CD4-positive, alpha-beta memory T cell (primary cell): ENCODE data around the gene TIAM2. TPM values are rescaled to one million over a fixed set of nuclear protein-coding genes. Genes with fewer than 3 reads are reported as not detected.
"Not testable (repeated sequence)": the region's sequence is repeated elsewhere in the genome, so short reads cannot be mapped to it uniquely, and the experiment has no call there.

Source experiments
- CTCF ChIA-PET: fragments of 350-600 bp; sonication (Branson Sonifier 250); formaldehyde crosslinking; loops from one replicate; lab custom pipeline; 2021; ENCODE audit warnings: inconsistent platforms; ENCODE audit not compliant: partially characterized antibody; lab: Charles Lee
- POLR2A ChIA-PET: fragments of 350-600 bp; sonication (Branson Sonifier 250); formaldehyde crosslinking; loops from one replicate; lab custom pipeline; 2021; ENCODE audit not compliant: partially characterized antibody; lab: Charles Lee
- DNase-seq, 5 donors: peaks; one replicate each; pipeline versions ENCODE4 v3.0.0 to v3.0.0-alpha.2; 2020 to 2022; ENCODE audit warnings: mixed read lengths in 1 of 5
- H3K27ac ChIP-seq: one replicate; pipeline ENCODE4 v1.7.0; 2013; ENCODE audit warnings: low read depth, low read length
- H3K27me3 ChIP-seq: 2 replicates; pipeline ENCODE4 v1.7.0; 2013; ENCODE audit warnings: mild to moderate bottlenecking, low read length, moderate library complexity; ENCODE audit not compliant: insufficient read depth
- H3K36me3 ChIP-seq: 2 replicates; pipeline ENCODE4 v1.7.0; 2013; ENCODE audit warnings: mild to moderate bottlenecking, low read length, moderate library complexity; ENCODE audit not compliant: insufficient read depth
- H3K4me1 ChIP-seq: 2 replicates; pipeline ENCODE4 v1.7.0; 2013; ENCODE audit warnings: mild to moderate bottlenecking, low read length, moderate library complexity; ENCODE audit not compliant: insufficient read depth
- H3K4me3 ChIP-seq, 2 donors: one replicate each; pipeline ENCODE4 v1.7.0; 2013; ENCODE audit warnings: low read length in 2 of 2, mild to moderate bottlenecking in 1 of 2
- H3K9me3 ChIP-seq, 2 donors: one replicate each; pipeline ENCODE4 v1.7.0; 2013; ENCODE audit warnings: low read length in 2 of 2, control low read depth in 1 of 2; ENCODE audit not compliant: control insufficient read depth in 1 of 2
- H3K27ac Mint-ChIP-seq, 7 donors: one replicate each; pipeline ENCODE4 v1.8.0; 2020 to 2021; ENCODE audit warnings: mixed read lengths in 7 of 7, mild to moderate bottlenecking in 6 of 7, inconsistent platforms in 3 of 7, moderate library complexity in 3 of 7
- H3K27me3 Mint-ChIP-seq, 2 donors: one replicate each; pipeline ENCODE4 v1.8.0; 2020 to 2021; ENCODE audit warnings: mixed read lengths in 2 of 2
- H3K36me3 Mint-ChIP-seq, 2 donors: one replicate each; pipeline ENCODE4 v1.8.0; 2020 to 2021; ENCODE audit warnings: mixed read lengths in 2 of 2, inconsistent platforms in 1 of 2, mild to moderate bottlenecking in 1 of 2
- H3K4me1 Mint-ChIP-seq, 4 donors: one replicate each; pipeline ENCODE4 v1.8.0; 2020 to 2021; ENCODE audit warnings: mixed read lengths in 4 of 4, mild to moderate bottlenecking in 1 of 4
- H3K4me3 Mint-ChIP-seq, 8 donors: one replicate each; pipeline ENCODE4 v1.8.0; 2020 to 2021; ENCODE audit warnings: mixed read lengths in 8 of 8, mild to moderate bottlenecking in 7 of 8, moderate library complexity in 6 of 8, inconsistent platforms in 3 of 8
- H3K9me3 Mint-ChIP-seq, 8 donors: one replicate each; pipeline ENCODE4 v1.8.0; 2020 to 2021; ENCODE audit warnings: mixed read lengths in 8 of 8, mild to moderate bottlenecking in 5 of 8, inconsistent platforms in 3 of 8, moderate library complexity in 1 of 8
- intact Hi-C: fragments of 100-400 bp; cut with micrococcal nuclease; formaldehyde crosslinking; loops from one replicate; pipeline ENCODE4 v1.15.1; 2023
- polyA plus RNA-seq, 2 donors: library from polyadenylated mRNA; unstranded; fragments of 300-500 nt; fragmentation: Illumina TruSeq; gene quantifications; one replicate each; pipeline ENCODE4 v1.2.3, GENCODE V29; 2021
- total RNA-seq, 2 experiments: library from RNA; stranded (reverse); gene quantifications; one replicate each; pipeline ENCODE4 v1.2.3, GENCODE V29; 2021

TIAM2 gene
- total and polyA plus RNA-seq, 4 experiments from 2014 or later, result 0.15 to 11.1 (median 5.8) TPM

DNA sequence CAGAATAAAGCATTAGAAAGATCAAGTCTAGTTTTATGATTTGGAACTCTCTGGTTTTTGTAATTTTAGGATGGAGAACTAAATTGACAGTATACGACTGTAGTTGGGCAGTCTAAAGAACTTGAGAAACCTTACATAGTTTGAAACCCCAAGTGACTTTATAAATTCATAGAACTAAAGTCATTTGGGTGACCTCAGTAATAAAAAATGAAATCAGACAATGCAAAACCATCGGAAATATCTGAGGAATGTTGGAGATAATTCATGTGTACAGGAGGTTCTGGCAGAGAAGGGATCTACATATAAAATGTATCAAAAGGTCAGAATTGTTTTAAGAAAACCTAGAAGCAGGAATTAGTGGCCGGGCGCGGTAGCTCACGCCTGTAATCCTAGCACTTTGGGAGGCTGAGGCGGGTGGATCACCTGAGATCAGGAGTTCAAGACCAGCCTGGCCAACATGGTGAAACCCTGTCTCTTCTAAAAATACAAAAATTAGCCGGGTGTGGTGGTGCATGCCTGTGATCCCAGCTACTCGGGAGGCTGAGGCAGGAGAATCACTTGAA, 108.0 kb downstream of the TIAM2 start:
- peak overlapping the region in 1 of 7 donors; percentile 36 for H3K27ac Mint-ChIP-seq
- peaks cover 0 to 19% (median 12%) of the 10 kb centered on the region in 4 donors for H3K4me1 Mint-ChIP-seq
- POLR2A ChIA-PET, H3K27me3 ChIP-seq, CTCF ChIA-PET, H3K27ac ChIP-seq, H3K36me3 ChIP-seq, H3K4me3 ChIP-seq, DNase-seq, H3K9me3 Mint-ChIP-seq, H3K9me3 ChIP-seq, H3K4me1 ChIP-seq, intact Hi-C loops, H3K27me3 Mint-ChIP-seq, H3K36me3 Mint-ChIP-seq, H3K4me3 Mint-ChIP-seq: not testable (repeated sequence)

DNA sequence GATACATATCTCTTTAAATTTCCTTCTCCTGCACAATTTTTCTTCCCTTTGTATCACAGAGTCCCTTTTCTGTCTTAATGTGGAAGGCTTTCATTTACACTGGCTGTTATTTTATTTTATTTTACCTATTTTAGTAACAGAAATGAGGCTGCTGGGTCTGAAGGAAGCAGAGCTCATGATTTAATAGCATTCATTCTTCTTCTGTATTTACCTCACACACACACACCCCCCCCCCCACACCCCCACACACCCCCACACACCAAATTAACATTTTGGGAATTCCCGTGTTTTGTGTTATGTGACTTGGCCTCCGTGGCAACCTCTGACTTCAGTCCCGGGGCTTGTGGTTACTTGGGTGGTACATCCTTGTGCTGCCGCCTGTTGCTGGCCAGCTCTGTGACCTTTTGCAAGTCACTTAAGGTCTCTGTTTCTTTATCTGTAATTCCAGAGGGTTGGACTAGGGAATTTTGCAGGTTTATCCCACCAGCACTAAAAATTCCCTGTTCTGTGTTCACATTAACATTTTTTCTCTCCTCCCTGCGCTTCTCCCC, 108.8 kb downstream of the TIAM2 start:
- Mint-ChIP-seq H3K36me3 (no peaks in the 10 kb centered on the region), H3K27ac (no peak overlapping the region), H3K27me3 (peaks cover 0 to 6% of the 10 kb centered on the region in 2 donors), H3K9me3 (no peaks in the 10 kb centered on the region), H3K4me3 (no peak overlapping the region), H3K4me1 (peaks cover 0 to 19% (median 13%) of the 10 kb centered on the region in 4 donors)
- Histone ChIP-seq H3K36me3 (no peaks in the 10 kb centered on the region), H3K27me3 (no peaks in the 10 kb centered on the region), H3K4me1 (no peaks in the 10 kb centered on the region), H3K27ac (no peak overlapping the region), H3K9me3 (no peaks in the 10 kb centered on the region), H3K4me3 (no peak overlapping the region)
- intact Hi-C loops, result no loop called here
- POLR2A ChIA-PET, result no interaction called here
- peak in 2 of 5 donors; percentile 10 to 40 for DNase-seq
- CTCF ChIA-PET, result no interaction called here

DNA sequence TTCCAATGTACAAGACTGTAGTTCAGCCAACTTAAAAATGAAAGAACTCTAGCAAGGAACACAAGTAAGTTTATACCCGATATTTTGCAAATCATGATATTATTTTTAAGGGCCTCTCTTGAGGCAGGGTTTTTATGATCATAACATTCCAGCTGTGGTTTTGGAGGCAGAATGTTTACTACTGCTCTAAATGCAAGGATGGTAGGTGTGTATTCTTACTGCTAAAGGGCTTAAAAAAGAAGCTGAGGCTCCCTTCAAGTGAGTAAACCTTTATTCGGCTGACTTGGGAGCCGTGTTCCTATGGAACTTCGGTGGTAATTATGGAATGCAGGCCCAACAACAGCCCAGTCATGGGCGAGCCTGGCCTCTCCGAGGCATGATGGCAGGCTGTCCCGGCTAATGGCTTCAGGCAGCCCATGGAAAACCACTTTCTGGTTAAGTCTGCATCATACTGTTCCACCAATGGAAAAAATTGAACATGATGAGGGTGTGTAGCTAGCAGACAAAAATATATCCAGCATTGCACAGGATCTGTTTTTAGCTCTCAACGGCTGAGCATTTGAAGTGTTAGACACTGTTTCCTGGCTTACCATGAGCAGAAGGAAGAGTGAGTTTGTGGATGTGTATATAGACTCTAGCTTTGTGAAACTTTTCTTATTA, 111.5 kb downstream of the TIAM2 start:
- peaks cover 0 to 6% of the 10 kb centered on the region in 2 donors for H3K27me3 Mint-ChIP-seq
- peak overlapping the region in 1 of 7 donors; percentile 54 for H3K27ac Mint-ChIP-seq
- Histone ChIP-seq H3K36me3 (no peaks in the 10 kb centered on the region), H3K4me3 (no peak overlapping the region), H3K27me3 (no peaks in the 10 kb centered on the region), H3K4me1 (no peaks in the 10 kb centered on the region), H3K27ac (no peak overlapping the region), H3K9me3 (no peaks in the 10 kb centered on the region)
- peaks cover 0 to 19% (median 13%) of the 10 kb centered on the region in 4 donors for H3K4me1 Mint-ChIP-seq
- no peaks in the 10 kb centered on the region for H3K36me3 Mint-ChIP-seq
- CTCF ChIA-PET, result no interaction called here
- no peaks in the 10 kb centered on the region for H3K9me3 Mint-ChIP-seq
- H3K4me3 Mint-ChIP-seq, result peak overlapping the region in 3 of 8 donors; percentile 4 to 45 (median 29)
- no peak for DNase-seq
- POLR2A ChIA-PET, result no interaction called here
- intact Hi-C loops, result no loop called here

DNA sequence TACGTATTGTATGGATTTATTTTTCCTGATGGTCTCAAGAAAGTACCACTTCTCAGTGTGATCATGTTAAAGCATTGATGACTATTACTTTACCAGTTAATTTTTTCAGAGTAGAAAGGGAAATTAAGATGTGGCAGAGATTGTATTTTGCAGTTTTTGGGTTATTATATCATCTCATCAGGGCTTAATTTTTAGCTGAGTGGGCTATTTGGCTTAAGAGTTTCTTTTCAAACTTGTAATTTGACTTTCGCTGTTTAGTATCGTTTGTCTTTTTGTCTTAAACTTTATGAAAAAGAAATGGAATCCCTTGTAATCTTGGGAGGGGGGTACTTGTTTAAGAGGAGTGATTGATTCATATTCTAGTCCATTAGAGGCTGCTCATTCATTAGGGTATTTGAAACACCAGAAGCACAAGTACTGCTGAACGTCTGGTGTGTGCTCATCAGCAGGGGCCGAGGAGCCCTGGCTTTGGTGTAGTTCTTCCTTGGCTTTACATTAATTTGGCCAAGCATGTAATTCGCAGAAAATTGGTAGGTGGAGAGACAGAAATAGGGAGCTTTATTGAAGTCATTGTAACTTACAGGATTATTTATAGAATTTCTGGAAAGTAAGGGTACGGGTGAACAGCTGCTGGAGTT, 112.4 kb downstream of the TIAM2 start:
- no peaks in the 10 kb centered on the region for H3K4me1 ChIP-seq
- intact Hi-C loops, result no loop called here
- DNase-seq, result no peak
- peak overlapping the region in 1 of 7 donors; percentile 53 for H3K27ac Mint-ChIP-seq
- no peak overlapping the region for H3K27ac ChIP-seq
- H3K27me3 Mint-ChIP-seq, result peaks cover 0 to 8% of the 10 kb centered on the region in 2 donors
- ChIA-PET POLR2A (no interaction called here), CTCF (no interaction called here)
- H3K9me3 ChIP-seq, result no peaks in the 10 kb centered on the region
- H3K36me3 ChIP-seq, result no peaks in the 10 kb centered on the region
- H3K27me3 ChIP-seq, result no peaks in the 10 kb centered on the region
- no peaks in the 10 kb centered on the region for H3K36me3 Mint-ChIP-seq
- peak overlapping the region in 6 of 8 donors; percentile 13 to 56 (median 32) for H3K4me3 Mint-ChIP-seq
- no peaks in the 10 kb centered on the region for H3K9me3 Mint-ChIP-seq
- H3K4me1 Mint-ChIP-seq, result peaks cover 0 to 19% (median 13%) of the 10 kb centered on the region in 4 donors
- no peak overlapping the region for H3K4me3 ChIP-seq

DNA sequence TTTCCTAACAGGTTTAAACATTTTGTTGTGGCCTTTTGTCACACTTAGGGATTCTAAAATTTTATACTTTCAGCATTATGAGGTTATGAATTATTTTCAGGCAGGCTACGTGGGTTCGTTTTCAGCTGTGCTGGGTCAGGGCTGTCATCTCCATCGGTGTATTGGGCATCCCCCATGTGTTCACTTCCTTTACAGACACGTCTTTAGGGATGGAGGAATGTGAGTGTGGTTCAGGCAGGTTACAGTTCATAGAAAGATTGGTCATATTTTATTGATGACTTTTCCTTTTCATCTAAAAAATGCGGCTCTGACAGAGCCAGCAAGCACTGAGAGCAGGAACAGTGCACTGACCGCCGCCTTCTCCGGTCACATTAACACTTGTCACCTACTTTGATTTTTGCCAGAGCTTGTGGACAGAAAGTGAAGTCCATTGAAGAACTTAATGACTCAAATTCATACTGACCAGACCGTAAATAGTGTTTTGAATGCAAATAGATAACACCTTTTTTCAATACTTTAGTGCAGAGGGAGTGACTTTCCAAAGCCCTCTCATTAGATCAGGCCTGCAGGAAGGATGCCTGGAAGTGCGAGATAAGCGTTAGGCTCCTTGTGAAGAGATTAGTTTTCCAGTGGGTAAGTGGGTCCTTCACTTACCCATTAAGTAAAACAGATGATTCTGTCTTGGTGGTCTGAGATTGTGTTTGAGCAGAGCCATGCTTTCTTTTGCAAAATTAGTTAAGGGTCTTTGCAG, 113.1 kb downstream of the TIAM2 start:
- Mint-ChIP-seq H3K36me3 (no peaks in the 10 kb centered on the region), H3K9me3 (no peaks in the 10 kb centered on the region), H3K4me1 (peaks cover 0 to 19% (median 13%) of the 10 kb centered on the region in 4 donors), H3K4me3 (peak overlapping the region in 2 of 8 donors; percentile 13 to 56), H3K27me3 (peaks cover 1 to 8% of the 10 kb centered on the region in 2 donors), H3K27ac (no peak overlapping the region)
- Histone ChIP-seq H3K4me3 (no peak overlapping the region), H3K36me3 (no peaks in the 10 kb centered on the region), H3K27ac (no peak overlapping the region), H3K4me1 (no peaks in the 10 kb centered on the region), H3K9me3 (no peaks in the 10 kb centered on the region), H3K27me3 (no peaks in the 10 kb centered on the region)
- ChIA-PET POLR2A (no interaction called here), CTCF (no interaction called here)
- intact Hi-C loops, result no loop called here
- no peak for DNase-seq

DNA sequence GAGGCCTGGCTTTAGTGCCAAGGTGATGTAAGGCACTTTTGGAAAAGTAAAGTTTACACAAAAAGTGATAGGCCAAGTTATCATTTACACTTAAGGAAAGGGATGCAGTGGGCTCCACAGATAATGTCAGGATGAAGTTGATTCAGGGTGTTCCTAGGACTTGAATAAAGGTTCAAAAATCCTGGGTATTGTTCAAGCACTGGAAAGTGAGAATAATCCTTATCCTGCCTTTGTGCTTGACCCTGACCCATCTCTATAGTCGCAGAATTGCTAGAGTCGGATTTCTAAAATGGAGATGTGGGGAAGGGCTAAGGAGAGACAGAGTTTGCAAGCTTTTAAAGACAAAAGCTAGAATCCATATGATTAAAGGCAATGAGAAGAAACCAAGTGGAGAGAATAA, 115.6 kb downstream of the TIAM2 start:
- no peak overlapping the region for H3K4me3 Mint-ChIP-seq
- CTCF ChIA-PET, result no interaction called here
- peak overlapping the region in 1 of 7 donors; percentile 19 for H3K27ac Mint-ChIP-seq
- Histone ChIP-seq H3K27me3 (no peaks in the 10 kb centered on the region), H3K27ac (no peak overlapping the region), H3K4me1 (no peaks in the 10 kb centered on the region), H3K9me3 (no peaks in the 10 kb centered on the region), H3K36me3 (no peaks in the 10 kb centered on the region), H3K4me3 (no peak overlapping the region)
- peaks cover 1 to 5% of the 10 kb centered on the region in 2 donors for H3K27me3 Mint-ChIP-seq
- H3K9me3 Mint-ChIP-seq, result no peaks in the 10 kb centered on the region
- POLR2A ChIA-PET, result no interaction called here
- intact Hi-C loops, result no loop called here
- H3K4me1 Mint-ChIP-seq, result peaks cover 0 to 14% (median 9%) of the 10 kb centered on the region in 4 donors
- no peak for DNase-seq
- H3K36me3 Mint-ChIP-seq, result no peaks in the 10 kb centered on the region

DNA sequence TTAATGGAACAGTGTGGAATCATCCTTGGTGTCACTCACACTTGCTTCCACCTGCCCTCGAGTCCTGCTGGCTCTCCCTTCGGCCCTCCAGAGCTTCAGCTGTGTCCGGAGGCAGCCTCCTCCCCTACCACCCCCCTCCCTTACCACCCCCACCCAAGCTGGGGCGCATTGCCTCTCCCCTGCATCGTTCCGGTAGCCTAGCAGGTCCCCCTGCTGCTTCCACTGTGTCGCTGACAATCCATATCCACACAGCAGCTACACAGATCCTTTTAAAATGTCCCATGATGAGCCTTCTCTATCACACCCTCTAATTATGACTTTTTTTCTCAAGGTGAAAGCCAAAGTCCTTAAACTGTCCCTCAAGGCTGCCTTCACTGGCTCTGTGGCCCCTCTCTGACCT, 117.6 kb downstream of the TIAM2 start:
- POLR2A ChIA-PET, result no interaction called here
- H3K27me3 Mint-ChIP-seq, result peaks cover 1 to 5% of the 10 kb centered on the region in 2 donors
- peaks cover 0 to 8% (median 4%) of the 10 kb centered on the region in 4 donors for H3K4me1 Mint-ChIP-seq
- no peaks in the 10 kb centered on the region for H3K27me3 ChIP-seq
- no peaks in the 10 kb centered on the region for H3K36me3 ChIP-seq
- no peak overlapping the region for H3K4me3 ChIP-seq
- peak overlapping the region in 1 of 8 donors; percentile 20 for H3K4me3 Mint-ChIP-seq
- H3K36me3 Mint-ChIP-seq, result no peaks in the 10 kb centered on the region
- no peaks in the 10 kb centered on the region for H3K9me3 Mint-ChIP-seq
- no peak overlapping the region for H3K27ac ChIP-seq
- H3K27ac Mint-ChIP-seq, result peak overlapping the region in 1 of 7 donors; percentile 87
- no peak for DNase-seq
- peaks cover 6% of the 10 kb centered on the region for H3K4me1 ChIP-seq
- intact Hi-C loops, result no loop called here
- H3K9me3 ChIP-seq, result no peaks in the 10 kb centered on the region
- CTCF ChIA-PET, result no interaction called here
